ENCODE results near the gene TCF12. TPM values are rescaled to one million over a fixed set of nuclear protein-coding genes. Genes with fewer than 3 reads are reported as not detected.

TCF12 gene
- total RNA-seq, 4 donors from 2014 or later, result 105 to 446 (median 180) TPM

GRCh38 chr15:57205027-57205855 is 286.8 kb downstream of the TCF12 start:
- 80 to 83% methylated on average over 10 to 11 of the region's 11 CpGs for WGBS, 2 donors (ENCODE audit: low coverage in 1 of 2)
- Histone ChIP-seq H3K4me1 (peaks cover 0 to 56% (median 8%) of the 10 kb centered on the region in 4 donors), H3K9me3 (no peaks in the 10 kb centered on the region), H3K4me3 (no peak overlapping the region), H3K27me3 (no peaks in the 10 kb centered on the region), H3K36me3 (no peaks in the 10 kb centered on the region), H3K27ac (peak overlapping the region in 2 of 4 donors; percentile 33 to 40)
- intact Hi-C loops (cut with DNase I; ENCODE audit: low total_unique reads), result no loop called here
- in situ Hi-C loops (cut with MboI; ENCODE audit: low pct_ligation_motif_present in 1 of 4, low pct_unique_long_range_greater_than_20kb in 1 of 4, low sequenced_read_pairs in 3 of 4), result no loop called here
- DNase-seq, result no peak
- TF ChIP-seq CTCF (IDR thresholded peaks at IDR 0.05) (no peak), EP300 (IDR thresholded peaks at IDR 0.05; ENCODE audit: low read depth) (no peak), POLR2AphosphoS5 (IDR thresholded peaks at IDR 0.05) (no peak), POLR2A (IDR thresholded peaks at IDR 0.05) (no peak)

DNA sequence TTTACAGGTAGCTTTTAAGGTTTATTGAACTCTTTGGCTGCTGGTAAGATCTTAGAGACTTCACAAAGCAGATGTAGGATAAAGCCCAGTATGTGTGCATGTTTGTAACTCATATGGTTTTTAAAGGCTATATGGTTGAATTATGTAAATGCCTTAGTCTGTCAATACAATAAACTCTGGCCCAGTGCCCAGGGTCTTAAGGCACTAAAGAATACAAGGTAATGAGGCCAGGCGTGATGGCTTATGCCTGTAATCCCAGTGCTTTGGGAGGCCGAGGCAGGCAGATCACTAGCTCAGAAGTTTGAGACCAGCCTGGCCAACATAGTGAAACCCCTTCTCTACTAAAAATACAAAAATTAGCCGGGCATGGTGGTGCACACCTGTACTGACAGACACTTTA is 287.6 kb downstream of the TCF12 start:
- TF ChIP-seq POLR2A (IDR thresholded peaks at IDR 0.05), result no peak
- no peak overlapping the region for H3K4me3 ChIP-seq
- no peaks in the 10 kb centered on the region for H3K27me3 ChIP-seq
- DNase-seq, result peak; percentile 86
- peak overlapping the region in 2 of 4 donors; percentile 40 to 45 for H3K27ac ChIP-seq
- H3K36me3 ChIP-seq, result no peaks in the 10 kb centered on the region
- 39 to 71% methylated on average over 1 to 3 of the region's 3 CpGs for WGBS, 2 donors (ENCODE audit: low coverage in 1 of 2)
- intact Hi-C loops (cut with DNase I; ENCODE audit: low total_unique reads) (no loop called here), in situ Hi-C loops (cut with MboI; ENCODE audit: low pct_ligation_motif_present in 1 of 4, low pct_unique_long_range_greater_than_20kb in 1 of 4, low sequenced_read_pairs in 3 of 4) (no loop called here)
- H3K4me1 ChIP-seq, result peaks cover 0 to 49% (median 8%) of the 10 kb centered on the region in 4 donors
- H3K9me3 ChIP-seq, result no peaks in the 10 kb centered on the region

DNA sequence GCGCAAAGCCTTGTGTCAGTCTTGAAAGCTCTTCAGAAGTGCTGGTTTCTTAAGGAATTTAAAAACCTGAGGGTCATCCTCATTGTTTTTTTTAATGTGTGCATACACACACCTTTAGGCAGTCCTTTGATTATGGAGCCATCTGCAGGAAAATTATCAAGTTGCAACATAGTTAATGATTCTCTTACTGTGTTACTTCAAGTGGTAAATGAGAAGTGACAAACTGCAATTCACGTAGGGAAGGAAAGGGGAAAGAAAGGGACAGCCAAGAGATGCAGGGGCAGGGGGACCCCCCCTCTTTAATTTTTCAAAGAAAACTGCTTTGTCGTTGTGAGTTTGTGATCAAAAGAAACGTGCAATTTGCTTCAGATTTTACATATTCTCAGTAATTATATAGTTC is 295.4 kb downstream of the TCF12 start:
- in situ Hi-C loops (cut with MboI; ENCODE audit: low pct_ligation_motif_present in 1 of 4, low pct_unique_long_range_greater_than_20kb in 1 of 4, low sequenced_read_pairs in 3 of 4) (loop anchor here in 1 of 4 donors (10.0 kb wide), 1 partner anchor 69 kb away; no protein-coding TSS in a partner anchor), intact Hi-C loops (cut with DNase I; ENCODE audit: low total_unique reads) (no loop called here)
- Histone ChIP-seq H3K4me1 (peaks cover 2 to 52% (median 24%) of the 10 kb centered on the region in 4 donors), H3K27me3 (no peaks in the 10 kb centered on the region), H3K4me3 (no peak overlapping the region), H3K27ac (peak overlapping the region in 1 of 4 donors; percentile 19), H3K9me3 (no peaks in the 10 kb centered on the region), H3K36me3 (no peaks in the 10 kb centered on the region)
- 23 to 33% methylated on average over 3 to 4 of the region's 4 CpGs for WGBS, 2 donors (ENCODE audit: low coverage in 1 of 2)
- TF ChIP-seq POLR2A (IDR thresholded peaks at IDR 0.05), result no peak
- TF ChIP-seq CTCF (IDR thresholded peaks at IDR 0.05), result peak; percentile 40 to 51 (median 45)
- DNase-seq, result no peak

GRCh38 chr15:57215326-57215725 is 296.9 kb downstream of the TCF12 start:
- H3K27me3 ChIP-seq, result no peaks in the 10 kb centered on the region
- H3K9me3 ChIP-seq, result no peaks in the 10 kb centered on the region
- no peak for DNase-seq
- H3K4me3 ChIP-seq, result no peak overlapping the region
- peaks cover 6 to 65% (median 24%) of the 10 kb centered on the region in 4 donors for H3K4me1 ChIP-seq
- WGBS, 2 donors (ENCODE audit: low coverage in 1 of 2), result 31 to 39% methylated on average over 3 of the region's 3 CpGs
- in situ Hi-C loops (cut with MboI; ENCODE audit: low pct_ligation_motif_present in 1 of 4, low pct_unique_long_range_greater_than_20kb in 1 of 4, low sequenced_read_pairs in 3 of 4) (loop anchor here in 1 of 4 donors (10.0 kb wide), 1 partner anchor 71 kb away; no protein-coding TSS in a partner anchor), intact Hi-C loops (cut with DNase I; ENCODE audit: low total_unique reads) (no loop called here)
- peak overlapping the region in 1 of 4 donors; percentile 24 for H3K27ac ChIP-seq
- no peak for TF ChIP-seq CTCF (IDR thresholded peaks at IDR 0.05)
- TF ChIP-seq POLR2AphosphoS5 (IDR thresholded peaks at IDR 0.05), result no peak
- no peak for TF ChIP-seq EP300 (IDR thresholded peaks at IDR 0.05; ENCODE audit: low read depth)
- no peak for TF ChIP-seq POLR2A (IDR thresholded peaks at IDR 0.05)
- H3K36me3 ChIP-seq, result no peaks in the 10 kb centered on the region

Data from transverse colon (tissue), 4 donors.